GM10266 (cell line): Measurements from ENCODE around the gene CNKSR1.

ENCODE experiments used
- DNase-seq: peaks from one replicate; pipeline ENCODE4 v3.0.0; 2012; ENCODE audit errors: extremely low spot score
- TF ChIP-seq, protein P1 (sequence below): IDR thresholded peaks from 2 replicates; pipeline ENCODE4 v1.5.1; 2012; ENCODE audit warnings: mild to moderate bottlenecking, low read depth; ENCODE audit not compliant: control insufficient read depth, insufficient read depth; ENCODE audit errors: missing control alignments

The CNKSR1 gene

DNA sequence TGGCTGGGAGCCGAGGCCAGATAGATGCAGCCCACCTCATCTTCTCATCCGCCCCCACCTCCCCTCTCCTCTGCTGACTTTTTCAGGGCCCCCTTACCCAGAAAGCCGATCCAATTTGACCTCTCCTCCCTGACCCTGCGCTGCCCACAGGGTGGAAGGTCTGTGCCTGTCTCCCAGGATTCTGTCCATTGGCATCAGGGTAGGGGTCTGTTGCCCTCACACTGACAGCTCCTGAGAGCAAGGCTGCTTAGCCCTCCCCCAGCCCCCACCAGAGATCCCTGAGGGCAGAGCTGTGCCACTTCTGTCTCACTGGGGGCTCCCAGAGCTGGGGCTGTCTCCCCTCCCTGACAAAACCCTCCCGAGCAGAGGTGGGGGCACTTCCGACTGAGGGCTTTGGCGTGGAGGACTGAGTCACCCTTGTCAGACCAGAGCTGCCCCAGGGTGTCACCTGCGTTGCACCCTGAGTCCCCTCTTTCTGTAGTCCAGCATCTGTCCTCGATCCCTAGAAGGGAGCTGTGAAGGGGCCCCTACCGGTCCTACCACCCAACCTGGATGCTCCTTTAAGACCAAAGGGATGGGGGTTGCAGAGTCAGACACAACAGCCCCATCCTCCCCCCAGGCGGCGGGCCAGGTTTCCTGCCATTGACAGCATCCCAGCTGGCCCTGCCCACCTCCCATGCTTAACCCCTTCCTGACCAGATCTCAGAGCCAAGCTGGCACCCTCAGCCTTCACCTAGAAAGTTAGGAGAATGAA is 20.8 kb upstream of the CNKSR1 start:
- TF ChIP-seq, protein P1, sequence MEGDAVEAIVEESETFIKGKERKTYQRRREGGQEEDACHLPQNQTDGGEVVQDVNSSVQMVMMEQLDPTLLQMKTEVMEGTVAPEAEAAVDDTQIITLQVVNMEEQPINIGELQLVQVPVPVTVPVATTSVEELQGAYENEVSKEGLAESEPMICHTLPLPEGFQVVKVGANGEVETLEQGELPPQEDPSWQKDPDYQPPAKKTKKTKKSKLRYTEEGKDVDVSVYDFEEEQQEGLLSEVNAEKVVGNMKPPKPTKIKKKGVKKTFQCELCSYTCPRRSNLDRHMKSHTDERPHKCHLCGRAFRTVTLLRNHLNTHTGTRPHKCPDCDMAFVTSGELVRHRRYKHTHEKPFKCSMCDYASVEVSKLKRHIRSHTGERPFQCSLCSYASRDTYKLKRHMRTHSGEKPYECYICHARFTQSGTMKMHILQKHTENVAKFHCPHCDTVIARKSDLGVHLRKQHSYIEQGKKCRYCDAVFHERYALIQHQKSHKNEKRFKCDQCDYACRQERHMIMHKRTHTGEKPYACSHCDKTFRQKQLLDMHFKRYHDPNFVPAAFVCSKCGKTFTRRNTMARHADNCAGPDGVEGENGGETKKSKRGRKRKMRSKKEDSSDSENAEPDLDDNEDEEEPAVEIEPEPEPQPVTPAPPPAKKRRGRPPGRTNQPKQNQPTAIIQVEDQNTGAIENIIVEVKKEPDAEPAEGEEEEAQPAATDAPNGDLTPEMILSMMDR, result no peak
- DNase-seq, result no peak

DNA sequence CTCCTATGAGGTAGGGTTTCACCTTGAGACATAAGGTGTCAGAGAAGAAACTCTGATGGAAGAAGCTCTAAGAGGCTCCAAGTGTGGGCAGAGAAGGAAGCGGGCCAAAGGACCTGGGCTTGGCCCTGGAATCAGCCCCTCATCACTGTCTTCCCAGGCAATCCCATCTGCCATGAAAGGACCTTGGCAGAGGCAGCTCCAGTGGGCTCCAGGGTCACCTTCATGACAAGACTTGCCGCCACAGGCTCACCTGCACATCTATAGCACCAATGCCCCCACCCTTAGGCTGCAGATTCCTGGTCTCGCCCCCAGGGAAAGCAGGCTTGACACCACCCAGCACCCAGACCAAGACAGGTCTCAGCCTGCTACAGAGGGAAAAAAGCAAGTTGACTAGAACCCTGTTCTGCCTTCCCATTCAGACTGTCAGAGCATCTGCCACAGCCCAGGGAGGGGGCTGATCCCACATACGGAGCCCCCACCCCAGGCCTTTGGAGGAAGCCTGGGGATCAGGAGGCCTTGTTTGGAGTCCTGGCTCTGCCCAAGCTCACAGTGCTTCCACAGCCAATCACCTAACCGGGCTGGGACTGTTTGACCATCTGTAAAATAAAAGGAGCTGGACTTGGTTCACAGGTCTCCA is 18.9 kb upstream of the CNKSR1 start:
- TF ChIP-seq, protein P1, result no peak

DNA sequence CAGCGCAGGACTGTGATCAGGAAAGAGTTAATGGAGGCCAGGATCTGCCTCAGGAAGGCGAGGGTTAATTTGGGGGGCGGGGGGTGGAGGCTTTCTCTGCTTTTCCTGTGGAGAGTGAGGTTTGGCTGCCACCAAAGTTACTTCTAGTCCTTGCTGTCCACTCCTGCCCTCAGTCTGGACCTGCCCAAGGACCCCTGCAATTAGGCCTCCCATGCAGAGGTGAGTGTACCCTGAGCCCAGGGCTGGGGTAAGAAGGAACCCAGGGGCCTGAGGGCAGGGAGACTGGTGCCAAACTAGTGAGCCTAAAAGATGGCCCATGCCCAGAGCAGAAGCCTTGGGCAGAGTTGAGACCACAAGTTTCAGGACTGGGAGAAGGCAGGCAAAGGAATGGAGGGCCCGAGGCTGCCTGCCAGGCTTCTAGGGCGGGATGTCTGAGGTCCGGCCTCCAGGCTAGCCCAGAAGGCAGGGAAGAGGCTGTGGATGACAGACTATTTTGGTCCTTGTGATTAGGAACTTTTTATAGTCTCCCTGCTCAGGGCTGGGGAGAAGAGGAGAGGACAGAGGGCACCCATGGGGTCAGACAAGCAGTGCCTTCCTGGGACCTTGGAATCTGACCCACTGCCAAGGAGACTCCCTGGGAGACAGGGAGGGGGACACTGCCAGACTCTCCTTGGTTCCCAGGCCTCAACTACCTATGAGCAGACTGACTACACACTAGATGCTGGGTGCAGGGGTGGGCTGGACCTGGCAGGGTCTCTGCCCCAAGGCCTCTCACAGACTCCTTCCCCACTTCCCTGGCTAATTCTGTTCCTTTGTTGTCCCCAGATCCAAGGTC is 18.2 kb upstream of the CNKSR1 start, which contains the start of gene FAM110D:
Gene FAM110D, plus strand, starts transcription at position 172 of the 835 bp plus-strand sequence. CDS start 2,213 bp downstream, outside the sequence.
- TF ChIP-seq, protein P1, result no peak
- no peak for DNase-seq

More for the DNA sequence above, 18.9 kb upstream of the CNKSR1 start:
- DNase-seq, result no peak

DNA sequence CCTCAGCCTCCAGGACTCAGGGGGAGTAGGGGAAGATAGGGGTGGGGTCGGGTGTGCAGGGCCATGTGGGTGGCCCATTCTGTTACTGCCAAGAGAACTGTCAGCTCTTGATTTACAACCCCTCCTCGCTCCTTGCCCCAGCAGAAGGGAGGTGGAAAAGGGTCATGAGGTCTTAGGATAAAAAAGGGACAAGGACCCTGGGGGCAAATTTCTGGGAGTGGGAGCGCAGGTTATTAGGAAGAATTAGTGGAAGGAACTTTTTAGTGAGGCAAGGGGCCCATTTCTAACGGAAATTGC is 17.6 kb upstream of the CNKSR1 start:
- TF ChIP-seq, protein P1, result no peak

DNA sequence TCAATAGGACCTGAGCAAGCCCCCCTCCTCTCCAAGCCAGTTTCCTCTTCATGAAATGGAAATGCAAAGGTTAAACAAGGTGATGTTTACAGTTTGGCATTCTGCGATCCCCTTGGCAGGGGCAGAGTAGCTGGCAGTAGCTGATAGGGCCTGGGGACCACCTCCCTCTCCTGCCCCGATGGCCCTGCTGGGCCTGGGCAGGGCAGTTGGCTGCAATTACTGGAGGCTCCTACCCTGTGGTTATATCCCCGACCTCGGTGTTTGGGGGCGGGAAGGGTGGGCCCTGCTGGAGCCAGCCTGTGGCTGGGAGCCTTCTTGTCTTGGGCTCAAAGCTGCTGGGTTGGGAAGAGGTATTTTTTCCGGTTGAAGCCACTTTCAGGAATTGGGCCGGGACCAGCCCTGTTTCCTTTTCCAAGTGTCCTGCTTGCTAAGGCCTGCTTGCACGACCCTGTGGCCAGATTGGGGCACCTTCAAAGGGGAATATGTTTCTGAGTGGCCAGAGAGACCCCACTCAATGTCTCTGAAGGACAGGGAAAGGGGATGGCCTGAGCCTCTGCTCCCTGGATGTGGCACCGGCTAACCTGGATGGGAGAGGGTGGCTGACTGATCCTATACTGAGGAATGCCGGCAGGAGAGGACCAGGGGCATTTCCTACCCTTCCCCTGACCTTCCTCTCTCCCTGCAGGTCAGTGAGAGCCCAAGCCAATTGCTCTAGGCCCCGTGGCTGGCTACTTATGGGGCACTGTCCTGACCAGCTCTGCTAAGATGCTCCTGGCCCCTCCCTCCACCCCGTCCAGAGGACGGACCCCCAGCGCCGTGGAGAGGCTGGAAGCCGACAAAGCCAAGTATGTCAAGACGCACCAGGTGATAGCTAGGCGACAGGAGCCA is 16.5 kb upstream of the CNKSR1 start:
- TF ChIP-seq, protein P1, result no peak
- no peak for DNase-seq

More for the DNA sequence above, 17.6 kb upstream of the CNKSR1 start:
- DNase-seq, result no peak

DNA sequence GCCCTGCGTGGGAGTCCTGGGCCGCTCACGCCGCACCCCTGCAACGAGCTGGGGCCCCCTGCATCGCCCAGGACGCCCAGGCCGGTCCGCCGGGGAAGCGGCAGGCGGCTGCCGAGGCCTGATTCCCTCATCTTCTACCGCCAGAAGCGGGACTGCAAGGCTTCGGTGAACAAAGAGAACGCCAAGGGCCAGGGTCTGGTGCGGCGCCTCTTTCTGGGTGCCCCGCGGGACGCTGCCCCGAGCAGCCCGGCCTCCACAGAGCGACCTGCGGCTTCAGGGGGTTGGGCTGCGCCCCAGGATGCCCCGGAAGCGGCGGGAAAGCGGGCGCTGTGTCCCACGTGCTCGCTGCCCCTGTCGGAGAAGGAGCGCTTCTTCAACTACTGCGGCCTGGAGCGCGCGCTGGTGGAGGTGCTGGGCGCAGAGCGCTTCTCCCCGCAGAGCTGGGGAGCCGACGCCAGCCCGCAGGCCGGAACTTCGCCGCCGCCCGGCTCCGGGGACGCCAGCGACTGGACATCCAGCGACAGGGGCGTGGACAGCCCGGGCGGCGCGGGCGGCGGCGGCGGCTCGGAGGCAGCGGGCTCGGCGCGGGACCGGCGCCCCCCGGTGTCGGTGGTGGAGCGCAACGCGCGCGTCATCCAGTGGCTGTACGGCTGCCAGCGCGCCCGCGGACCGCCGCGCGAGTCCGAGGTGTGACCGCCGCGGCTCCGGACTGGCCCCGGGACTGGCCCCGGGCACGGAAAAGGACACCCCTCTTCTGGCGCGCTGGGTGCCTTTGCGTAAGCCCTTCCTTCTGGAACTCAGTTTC is 15.7 kb upstream of the CNKSR1 start:
- TF ChIP-seq, protein P1, result peak; percentile 16
- DNase-seq, result peak; percentile 66
